ENCODE measurements around the gene ARHGAP23.

GRCh38 chr17:38452719-38453118 is 24.5 kb downstream of the ARHGAP23 start:
- TF ChIP-seq, protein P1, sequence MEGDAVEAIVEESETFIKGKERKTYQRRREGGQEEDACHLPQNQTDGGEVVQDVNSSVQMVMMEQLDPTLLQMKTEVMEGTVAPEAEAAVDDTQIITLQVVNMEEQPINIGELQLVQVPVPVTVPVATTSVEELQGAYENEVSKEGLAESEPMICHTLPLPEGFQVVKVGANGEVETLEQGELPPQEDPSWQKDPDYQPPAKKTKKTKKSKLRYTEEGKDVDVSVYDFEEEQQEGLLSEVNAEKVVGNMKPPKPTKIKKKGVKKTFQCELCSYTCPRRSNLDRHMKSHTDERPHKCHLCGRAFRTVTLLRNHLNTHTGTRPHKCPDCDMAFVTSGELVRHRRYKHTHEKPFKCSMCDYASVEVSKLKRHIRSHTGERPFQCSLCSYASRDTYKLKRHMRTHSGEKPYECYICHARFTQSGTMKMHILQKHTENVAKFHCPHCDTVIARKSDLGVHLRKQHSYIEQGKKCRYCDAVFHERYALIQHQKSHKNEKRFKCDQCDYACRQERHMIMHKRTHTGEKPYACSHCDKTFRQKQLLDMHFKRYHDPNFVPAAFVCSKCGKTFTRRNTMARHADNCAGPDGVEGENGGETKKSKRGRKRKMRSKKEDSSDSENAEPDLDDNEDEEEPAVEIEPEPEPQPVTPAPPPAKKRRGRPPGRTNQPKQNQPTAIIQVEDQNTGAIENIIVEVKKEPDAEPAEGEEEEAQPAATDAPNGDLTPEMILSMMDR (IDR thresholded peaks at IDR 0.05; ENCODE audit: insufficient read depth, low read length, poor library complexity, severe bottlenecking) = no peak
- TF ChIP-seq EZH2phosphoT487 (conservative IDR thresholded peaks at IDR 0.05; ENCODE audit: low read length) = no peak
